GM18868 (cell line): ENCODE measurements around the gene PPP1R1B.

ENCODE experiments used
- ATAC-seq: cut with Tn5 transposase; IDR thresholded peaks from one replicate; pipeline ENCODE4 v1.9.1; 2021; ENCODE audit warnings: mild to moderate bottlenecking, moderate library complexity; ENCODE audit not compliant: unreplicated experiment

Gene PPP1R1B

DNA sequence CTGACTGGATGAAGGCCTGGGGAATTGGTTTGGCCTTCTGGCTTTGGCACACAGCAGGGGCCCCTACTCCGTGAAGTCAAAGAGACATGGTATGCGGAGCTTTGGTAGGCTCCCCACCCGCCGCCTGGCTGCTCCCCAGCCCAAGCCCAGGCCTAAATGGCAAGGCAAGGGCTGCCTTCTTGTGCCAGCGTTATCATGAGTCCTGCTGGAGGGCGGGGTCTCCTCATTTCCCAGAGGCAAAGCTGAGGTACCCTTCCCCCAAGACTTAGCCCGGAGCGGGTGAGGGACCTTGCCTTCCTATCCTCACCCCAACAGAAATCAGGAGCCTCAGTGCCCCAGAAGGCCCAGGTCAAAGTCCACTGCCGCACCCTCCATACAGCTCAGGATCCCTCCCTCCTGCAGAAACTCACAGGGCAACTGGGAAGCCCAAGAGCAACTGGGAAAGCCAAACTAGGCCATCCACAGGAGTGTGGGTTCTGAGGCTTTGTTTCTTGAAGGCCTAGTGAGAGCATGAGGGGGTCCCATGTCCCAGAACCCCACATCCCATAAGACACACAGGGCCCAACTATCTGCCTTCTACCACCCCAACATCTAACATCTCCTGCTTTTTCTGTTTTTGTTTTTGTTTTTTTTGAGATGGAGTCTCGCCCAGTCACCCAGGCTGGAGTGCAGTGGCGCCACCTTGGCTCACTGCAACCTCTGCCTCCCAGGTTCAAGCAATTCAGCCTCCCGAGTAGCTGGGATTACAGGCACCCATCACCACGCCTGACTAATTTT lies 51.8 kb downstream of the PPP1R1B start:
- ATAC-seq, result no peak

DNA sequence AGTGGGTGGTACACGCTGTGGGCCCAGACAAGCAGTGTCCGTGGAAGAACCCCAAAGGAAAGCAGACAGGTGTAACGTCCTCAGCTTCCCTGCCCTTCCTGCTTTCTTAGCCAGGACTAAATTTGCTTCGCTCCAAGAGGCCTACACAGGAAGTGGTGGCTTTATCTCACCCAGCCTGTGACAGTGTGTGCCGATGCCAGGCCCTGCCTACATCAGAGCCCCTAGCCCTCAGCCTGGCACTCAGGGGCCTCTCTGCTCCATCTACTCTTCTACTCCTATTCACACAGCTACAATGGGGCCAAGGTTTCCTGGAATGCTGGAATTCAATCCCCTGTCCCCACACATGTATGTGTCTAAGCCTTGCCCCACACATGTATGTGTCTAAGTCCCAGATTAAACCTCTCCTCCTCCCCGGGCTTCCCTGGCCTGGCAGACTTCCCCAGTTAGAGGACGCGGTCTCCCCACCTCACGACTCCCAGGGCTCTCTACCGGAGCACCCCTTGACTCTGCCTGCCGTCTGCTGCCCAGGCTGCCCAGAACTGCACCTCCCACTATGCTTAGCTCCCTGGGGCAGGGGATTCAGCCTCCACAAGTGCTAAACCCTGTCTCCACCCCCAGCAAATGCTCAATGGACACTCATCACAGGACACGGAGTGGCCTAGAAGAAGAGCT lies 52.9 kb downstream of the PPP1R1B start:
- ATAC-seq, result no peak

DNA sequence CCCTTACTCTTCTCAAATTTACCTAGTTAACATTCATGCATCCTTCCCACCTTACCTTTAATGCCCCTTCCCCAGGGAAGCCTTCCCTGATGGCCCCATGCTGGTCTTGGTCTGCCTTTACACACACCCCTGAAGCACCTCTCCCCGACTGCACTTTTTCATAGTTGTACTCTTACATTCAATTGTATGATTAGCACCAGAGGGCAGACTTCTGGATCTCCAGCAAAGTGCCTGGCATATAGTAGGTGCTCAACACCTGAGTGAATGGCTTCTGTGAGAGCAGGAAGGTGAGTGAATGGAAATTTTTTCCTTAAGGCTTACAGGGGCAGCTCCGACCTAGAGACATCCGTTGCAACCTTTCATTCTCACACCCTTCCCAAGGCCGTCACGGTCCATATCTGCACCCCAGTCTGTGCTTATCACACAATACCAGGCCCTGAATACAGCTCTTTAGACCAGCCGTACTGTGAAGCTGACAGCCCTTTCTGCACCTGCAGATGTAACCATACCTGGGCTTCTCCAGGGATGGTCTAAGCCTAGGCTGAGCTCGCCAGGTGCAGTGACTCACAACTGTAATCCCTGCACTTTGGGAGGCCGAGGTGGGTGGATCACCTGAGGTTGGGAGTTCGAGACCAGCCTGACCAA lies 56.7 kb downstream of the PPP1R1B start:
- no peak for ATAC-seq

DNA sequence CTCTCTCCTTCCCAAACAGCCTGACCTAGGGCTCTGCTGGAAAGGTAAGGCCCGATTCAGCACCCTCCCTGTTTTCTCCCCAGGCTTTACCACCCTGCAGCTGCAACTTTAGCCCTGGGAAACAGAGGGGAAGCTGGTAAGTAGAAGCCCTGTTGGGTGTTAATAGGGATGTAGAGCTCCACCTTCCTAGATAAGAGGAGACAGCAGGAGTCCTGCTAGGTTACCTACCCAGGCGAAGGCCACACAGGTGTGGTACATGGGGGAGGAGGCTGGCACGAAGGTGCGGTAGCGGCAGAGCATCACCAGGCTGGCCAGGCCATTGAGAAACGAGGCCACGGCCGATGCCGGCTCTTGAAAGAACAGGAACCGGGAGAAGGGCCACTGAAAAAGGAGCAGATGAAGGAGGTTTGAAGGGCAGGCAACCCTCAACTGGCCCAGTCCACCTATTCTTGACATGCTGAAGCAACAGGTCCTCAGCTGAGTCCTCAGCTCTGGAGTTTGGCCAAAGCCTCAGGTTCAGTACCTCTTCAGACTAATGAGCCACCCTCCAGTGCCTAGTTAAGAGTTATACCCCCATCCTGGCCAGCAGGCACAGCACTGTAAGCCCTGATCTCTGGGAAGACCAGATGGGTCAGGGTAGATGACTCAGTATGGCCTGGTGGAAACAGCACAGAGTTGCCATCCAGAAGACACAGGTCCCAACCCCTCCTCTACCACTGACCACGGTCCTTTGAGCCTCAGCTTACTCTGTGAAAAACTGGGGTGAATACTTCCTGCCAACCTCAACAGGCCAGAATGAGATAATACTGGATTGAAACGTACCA lies 57.8 kb downstream of the PPP1R1B start:
- no peak for ATAC-seq
